Peyer's patch (tissue), 4 donors: Measurements from ENCODE around the gene PSORS1C2.

Experiments
- POLR2A ChIP-seq, 2 donors: fragments of 450-650 bp; IDR thresholded peaks; one replicate each; pipeline ENCODE4 v1.5.1; 2017; ENCODE audit warnings: antibody characterized with exemption in 2 of 2, mild to moderate bottlenecking in 2 of 2, moderate library complexity in 2 of 2
- TF ChIP-seq, protein P1 (sequence below), 6 experiments: fragments of 450-650 bp in 4 of 6; fragments of 200-600 bp in 2 of 6; sonication (generic) in 1 of 6; IDR thresholded peaks; one replicate each; pipeline ENCODE4 v1.5.1; 2017 to 2019; ENCODE audit warnings: antibody characterized with exemption in 6 of 6, mild to moderate bottlenecking in 3 of 6, moderate library complexity in 1 of 6

DNA sequence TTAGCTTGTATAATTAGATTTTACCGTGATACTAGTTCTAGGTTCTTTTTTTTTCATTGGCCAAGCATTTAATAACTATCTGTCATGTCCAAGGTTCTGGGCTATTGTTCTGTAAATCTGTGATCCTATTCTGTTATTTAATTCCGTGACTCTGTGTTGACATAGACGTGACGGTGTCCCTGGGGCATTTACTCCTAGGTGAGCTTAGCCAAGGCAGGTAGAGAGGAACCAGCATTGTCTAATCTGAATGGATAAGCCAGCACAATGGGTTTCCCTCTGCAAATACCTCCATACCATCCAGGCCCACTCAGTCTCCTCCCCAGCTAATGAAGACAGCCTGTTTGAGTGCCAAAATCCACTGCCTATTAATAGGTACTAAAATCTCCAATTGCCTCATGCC lies 9.7 kb downstream of the PSORS1C2 start:
- no peak for TF ChIP-seq POLR2A (IDR thresholded peaks at IDR 0.05)
- TF ChIP-seq, protein P1, sequence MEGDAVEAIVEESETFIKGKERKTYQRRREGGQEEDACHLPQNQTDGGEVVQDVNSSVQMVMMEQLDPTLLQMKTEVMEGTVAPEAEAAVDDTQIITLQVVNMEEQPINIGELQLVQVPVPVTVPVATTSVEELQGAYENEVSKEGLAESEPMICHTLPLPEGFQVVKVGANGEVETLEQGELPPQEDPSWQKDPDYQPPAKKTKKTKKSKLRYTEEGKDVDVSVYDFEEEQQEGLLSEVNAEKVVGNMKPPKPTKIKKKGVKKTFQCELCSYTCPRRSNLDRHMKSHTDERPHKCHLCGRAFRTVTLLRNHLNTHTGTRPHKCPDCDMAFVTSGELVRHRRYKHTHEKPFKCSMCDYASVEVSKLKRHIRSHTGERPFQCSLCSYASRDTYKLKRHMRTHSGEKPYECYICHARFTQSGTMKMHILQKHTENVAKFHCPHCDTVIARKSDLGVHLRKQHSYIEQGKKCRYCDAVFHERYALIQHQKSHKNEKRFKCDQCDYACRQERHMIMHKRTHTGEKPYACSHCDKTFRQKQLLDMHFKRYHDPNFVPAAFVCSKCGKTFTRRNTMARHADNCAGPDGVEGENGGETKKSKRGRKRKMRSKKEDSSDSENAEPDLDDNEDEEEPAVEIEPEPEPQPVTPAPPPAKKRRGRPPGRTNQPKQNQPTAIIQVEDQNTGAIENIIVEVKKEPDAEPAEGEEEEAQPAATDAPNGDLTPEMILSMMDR (IDR thresholded peaks at IDR 0.05), result no peak
